Heart right ventricle (tissue), 16 donors: Measurements from ENCODE around the gene PRR16. TPM values are rescaled to one million over a fixed set of nuclear protein-coding genes. Genes with fewer than 3 reads are reported as not detected.

Experiments
- ATAC-seq, 8 donors: fragments of 200-7000 bp; cut with Tn5 transposase; one replicate each; pipeline ENCODE4 v1.9.1; 2020; ENCODE audit warnings: mild to moderate bottlenecking in 8 of 8, moderate library complexity in 8 of 8, moderate number of reproducible peaks in 1 of 8
- DNase-seq, 2 donors: peaks; one replicate each; pipeline ENCODE4 v3.0.0-alpha.2; 2020
- H3K27ac ChIP-seq, 10 donors: fragments of 200-600 bp; sonication (generic) in 2 of 10; one replicate each; pipeline versions ENCODE4 v1.5.0 to v1.8.0; 2020 to 2022; ENCODE audit warnings: mild to moderate bottlenecking in 3 of 10
- H3K27me3 ChIP-seq, 7 donors: fragments of 200-600 bp; one replicate each; pipeline ENCODE4 v1.8.0; 2021 to 2022; ENCODE audit warnings: mild to moderate bottlenecking in 2 of 7
- H3K36me3 ChIP-seq, 9 donors: fragments of 200-600 bp; sonication (generic) in 1 of 9; one replicate each; pipeline versions ENCODE4 v1.5.0 to v1.8.0; 2020 to 2022; ENCODE audit warnings: mild to moderate bottlenecking in 2 of 9
- H3K4me1 ChIP-seq, 9 donors: fragments of 200-600 bp; sonication (generic) in 1 of 9; one replicate each; pipeline versions ENCODE4 v1.5.0 to v1.8.0; 2020 to 2022; ENCODE audit warnings: mild to moderate bottlenecking in 4 of 9
- H3K4me3 ChIP-seq, 10 donors: fragments of 200-600 bp; sonication (generic) in 2 of 10; one replicate each; pipeline versions ENCODE4 v1.5.0 to v1.8.0; 2020 to 2022; ENCODE audit warnings: mild to moderate bottlenecking in 7 of 10, moderate library complexity in 2 of 10
- H3K9me3 ChIP-seq, 11 donors: fragments of 200-600 bp in 10 of 11; sonication (generic) in 2 of 11; one replicate each; pipeline versions ENCODE4 v1.5.0 to v1.8.0; 2013 to 2022; ENCODE audit warnings: mild to moderate bottlenecking in 2 of 11, control low read depth in 1 of 11, moderate library complexity in 1 of 11
- WGBS, 2 donors: extraction: QIAGEN DNeasy Blood & Tissue Kit; methylation state at CpG; one replicate each; pipeline ENCODE4 v1.1.7; 2013; ENCODE audit warnings: inconsistent platforms in 1 of 2; 5-methylcytosine and 5-hydroxymethylcytosine counted together
- intact Hi-C, 10 donors: fragments of 100-400 bp; cut with DNase I; formaldehyde crosslinking; loops; one replicate each; pipeline versions ENCODE4 v1.11.1 to v1.14.2; 2022
- polyA plus RNA-seq, 2 donors: library from polyadenylated mRNA; stranded (reverse); fragments of 200-250 nt; gene quantifications; one replicate each; pipeline ENCODE4 v1.2.3, GENCODE V29; 2013
- total RNA-seq, 10 donors: library from RNA; stranded (reverse); fragmentation: NEBNext Ultra II Directional in 3 of 10; extraction: Animal tissue kit (Norgen Biotek cat#: 25700) in 3 of 10; gene quantifications; one replicate each; pipeline versions ENCODE4 v1.2.1 to v1.2.4, GENCODE V29; 2021 to 2023
- TF ChIP-seq, protein P1 (sequence below), 9 donors: fragments of 200-600 bp; sonication (generic) in 2 of 9; IDR thresholded peaks; one replicate each; pipeline versions ENCODE4 v1.5.0 to v1.8.0; 2021 to 2022; ENCODE audit warnings: antibody characterized with exemption in 9 of 9, mild to moderate bottlenecking in 5 of 9, moderate library complexity in 1 of 9
- donor health status: Arrhythmogenic right ventricular cardiomyopathy.
- donor health status: ischemic (EF 13 %, LVEDD 7.1; RV severe dilation, severe dysfunction).
- donor health status: healthy with polysubstance abuse.
- donor health status: DM: no; HTN: yes; CAD: no.
- donor health status: DM: no; HTN: no; CAD: no.
- donor health status: ischemic (EF 25% LVEDD 6.9; RV normal size, moderate dysfunction).
- donor health status: ischemic (EF 25% LVEDD 5.7; RV mildly dilated, moderate dysfunction).
- donor health status: healthy.
- donor health status: DM: yes; HTN: yes; CAD: no.
- donor health status: Ischemic cardiomyopathy.
- donor health status: ischemic (EF 35%, LVEDD 5.7; RV mildly dilated, moderate dysfunction).
- donor health status: nonischemic (EF 11% LVEDD 7.7; RV severe dilation, severe dysfunction).
- donor health status: DM: yes; HTN: yes; CAD: no.
- donor health status: PGD.
- donor health status: ischemic (EF 29% LVEDD 5.4; RV normal size, mild dysfunction).
- donor health status: nonischemic (EF 23%, LVEDD 6.1; RV moderate dilation, normal function).

PRR16 gene
- total and polyA plus RNA-seq, 12 donors, result 5.3 to 22.9 (median 10.4) TPM

DNA sequence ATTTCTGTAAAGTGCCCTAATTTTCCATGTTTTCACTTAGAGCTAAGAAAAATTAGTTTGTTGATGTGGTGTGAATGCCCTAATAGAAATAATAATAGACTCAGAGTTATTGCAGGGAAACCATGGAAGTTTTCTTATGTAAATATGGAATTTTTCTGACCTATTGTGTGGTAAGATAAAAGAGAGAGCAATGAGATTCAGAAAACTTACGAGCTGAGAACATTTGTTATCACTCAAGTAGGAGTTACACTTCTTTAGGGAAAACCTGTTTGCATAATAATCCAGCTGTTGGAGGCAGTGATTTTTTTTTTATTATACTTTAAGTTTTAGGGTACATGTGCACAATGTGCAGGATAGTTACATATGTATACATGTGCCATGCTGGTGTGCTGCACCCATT is 39.2 kb downstream of the PRR16 start:
- DNase-seq (no peak), ATAC-seq (no peak)
- Histone ChIP-seq H3K9me3 (no peaks in the 10 kb centered on the region), H3K36me3 (no peaks in the 10 kb centered on the region), H3K27me3 (no peaks in the 10 kb centered on the region), H3K4me3 (no peak overlapping the region), H3K4me1 (no peaks in the 10 kb centered on the region), H3K27ac (no peak overlapping the region)
- intact Hi-C loops, result no loop called here
- TF ChIP-seq, protein P1, sequence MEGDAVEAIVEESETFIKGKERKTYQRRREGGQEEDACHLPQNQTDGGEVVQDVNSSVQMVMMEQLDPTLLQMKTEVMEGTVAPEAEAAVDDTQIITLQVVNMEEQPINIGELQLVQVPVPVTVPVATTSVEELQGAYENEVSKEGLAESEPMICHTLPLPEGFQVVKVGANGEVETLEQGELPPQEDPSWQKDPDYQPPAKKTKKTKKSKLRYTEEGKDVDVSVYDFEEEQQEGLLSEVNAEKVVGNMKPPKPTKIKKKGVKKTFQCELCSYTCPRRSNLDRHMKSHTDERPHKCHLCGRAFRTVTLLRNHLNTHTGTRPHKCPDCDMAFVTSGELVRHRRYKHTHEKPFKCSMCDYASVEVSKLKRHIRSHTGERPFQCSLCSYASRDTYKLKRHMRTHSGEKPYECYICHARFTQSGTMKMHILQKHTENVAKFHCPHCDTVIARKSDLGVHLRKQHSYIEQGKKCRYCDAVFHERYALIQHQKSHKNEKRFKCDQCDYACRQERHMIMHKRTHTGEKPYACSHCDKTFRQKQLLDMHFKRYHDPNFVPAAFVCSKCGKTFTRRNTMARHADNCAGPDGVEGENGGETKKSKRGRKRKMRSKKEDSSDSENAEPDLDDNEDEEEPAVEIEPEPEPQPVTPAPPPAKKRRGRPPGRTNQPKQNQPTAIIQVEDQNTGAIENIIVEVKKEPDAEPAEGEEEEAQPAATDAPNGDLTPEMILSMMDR (IDR thresholded peaks at IDR 0.05), result no peak
- WGBS, 2 donors, result 52 to 58% methylated on average over 1 of the region's 1 CpG

DNA sequence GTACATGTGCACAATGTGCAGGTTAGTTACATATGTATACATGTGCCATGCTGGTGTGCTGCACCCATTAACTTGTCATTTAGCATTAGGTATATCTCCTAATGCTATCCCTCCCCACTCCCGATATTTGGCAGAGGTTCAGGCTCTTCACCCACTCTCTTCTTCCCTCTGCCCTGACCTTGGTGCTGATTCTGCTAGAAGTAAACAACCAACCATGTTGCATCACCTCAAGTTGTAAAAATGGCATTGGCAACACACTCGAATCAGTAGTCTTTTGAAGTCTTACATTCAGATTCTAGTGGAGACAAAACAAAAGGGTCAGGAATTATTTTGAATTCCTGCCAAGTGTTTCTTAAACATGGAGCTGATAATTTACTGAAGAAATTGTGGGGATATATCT is 40.0 kb downstream of the PRR16 start:
- Histone ChIP-seq H3K4me1 (no peaks in the 10 kb centered on the region), H3K4me3 (no peak overlapping the region), H3K9me3 (no peaks in the 10 kb centered on the region), H3K27me3 (no peaks in the 10 kb centered on the region), H3K27ac (no peak overlapping the region), H3K36me3 (no peaks in the 10 kb centered on the region)
- intact Hi-C loops, result no loop called here
- WGBS, 2 donors, result 86 to 96% methylated on average over 2 of the region's 2 CpGs
- ATAC-seq, result no peak
- TF ChIP-seq, protein P1 (IDR thresholded peaks at IDR 0.05), result no peak
- DNase-seq, result no peak

DNA sequence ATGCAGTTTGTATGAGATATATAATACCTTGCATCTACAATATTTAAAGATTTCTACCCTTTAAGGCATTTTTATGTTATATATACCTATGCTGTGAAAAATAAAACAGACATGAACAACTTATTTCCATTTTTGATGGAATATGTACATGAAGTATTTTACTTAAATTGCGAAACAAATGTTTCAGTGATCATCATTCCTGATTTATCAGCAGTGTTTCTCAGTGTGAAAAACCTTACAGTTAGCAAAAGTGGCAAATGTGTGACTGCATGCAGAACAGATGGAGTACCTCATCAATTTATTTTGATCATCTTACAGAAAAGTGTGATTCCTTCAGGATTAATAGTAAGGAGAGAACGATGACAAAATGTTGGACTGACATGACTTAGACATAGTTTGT is 43.1 kb downstream of the PRR16 start:
- DNase-seq, result no peak
- ATAC-seq, result no peak
- WGBS, 2 donors, result 78 to 79% methylated on average over 2 of the region's 2 CpGs
- intact Hi-C loops, result no loop called here
- no peak overlapping the region for H3K27ac ChIP-seq
- no peak overlapping the region for H3K4me3 ChIP-seq
- TF ChIP-seq, protein P1 (IDR thresholded peaks at IDR 0.05), result no peak
- no peaks in the 10 kb centered on the region for H3K9me3 ChIP-seq
- H3K4me1 ChIP-seq, result peaks cover 0 to 6% (median 0%) of the 10 kb centered on the region in 9 donors
- H3K27me3 ChIP-seq, result no peaks in the 10 kb centered on the region
- no peaks in the 10 kb centered on the region for H3K36me3 ChIP-seq

DNA sequence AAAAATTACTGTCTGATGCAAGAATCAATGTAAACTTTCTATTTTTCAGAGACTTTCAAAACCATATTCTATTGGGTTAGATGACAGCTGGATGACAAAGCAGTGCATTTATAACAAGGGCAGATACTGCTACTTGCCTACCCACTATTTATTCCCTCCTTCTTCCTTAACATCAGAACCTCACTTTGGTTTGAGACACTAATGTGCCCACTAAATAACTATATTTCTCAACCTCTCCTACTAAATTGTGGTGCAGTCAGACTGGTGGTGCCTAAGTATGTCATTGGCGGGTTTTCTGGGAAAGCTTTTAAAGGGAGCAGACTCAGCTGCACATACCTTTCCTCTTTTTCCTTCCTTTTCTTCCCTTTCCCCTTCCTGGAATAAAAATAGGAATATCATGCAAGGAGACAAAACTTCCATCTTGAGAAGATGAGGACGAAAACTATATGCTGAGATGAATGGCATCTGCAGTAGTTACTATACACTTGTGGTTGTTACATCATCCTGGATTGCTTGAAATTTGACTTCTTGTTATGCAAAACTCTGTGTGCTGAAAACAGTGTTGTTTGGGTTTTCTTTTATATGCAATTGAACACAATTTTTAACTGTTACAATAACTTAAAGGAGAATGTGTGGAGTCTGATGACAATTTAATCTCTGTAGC is 43.8 kb downstream of the PRR16 start:
- no peak for DNase-seq
- intact Hi-C loops, result no loop called here
- TF ChIP-seq, protein P1 (IDR thresholded peaks at IDR 0.05), result no peak
- no peak overlapping the region for H3K27ac ChIP-seq
- ATAC-seq, result no peak
- H3K9me3 ChIP-seq, result no peaks in the 10 kb centered on the region
- H3K36me3 ChIP-seq, result no peaks in the 10 kb centered on the region
- H3K4me1 ChIP-seq, result peaks cover 0 to 7% (median 0%) of the 10 kb centered on the region in 9 donors
- 79 to 86% methylated on average over 2 of the region's 2 CpGs for WGBS, 2 donors
- H3K4me3 ChIP-seq, result no peak overlapping the region
- H3K27me3 ChIP-seq, result no peaks in the 10 kb centered on the region
